ENCODE data around the gene CDH26. TPM values are rescaled to one million over a fixed set of nuclear protein-coding genes. Genes with fewer than 3 reads are reported as not detected.
A peak's percentile ranks its signal among the peaks of the same experiment; 100 is the strongest.

Gene CDH26
- polyA plus RNA-seq, 1 donor from 2014 or later: not detected

- Mint-ChIP-seq H3K4me3 (no peak overlapping the region), H3K27ac (no peak overlapping the region), H3K27me3 (no peaks in the 10 kb centered on the region), H3K36me3 (peaks cover 4% of the 10 kb centered on the region), H3K4me1 (peaks cover 0 to 6% (median 0%) of the 10 kb centered on the region in 3 donors), H3K9me3 (peaks cover 0 to 8% (median 0%) of the 10 kb centered on the region in 3 donors)
Measured at GRCh38 chr20:59985864-59986263, 27.6 kb downstream of the CDH26 start.

GRCh38 chr20:59987135-59987534 lies 28.9 kb downstream of the CDH26 start:
- Mint-ChIP-seq H3K9me3 (peaks cover 0 to 2% (median 0%) of the 10 kb centered on the region in 3 donors), H3K36me3 (peaks cover 4% of the 10 kb centered on the region), H3K27ac (no peak overlapping the region), H3K27me3 (no peaks in the 10 kb centered on the region), H3K4me3 (no peak overlapping the region), H3K4me1 (peaks cover 0 to 6% (median 0%) of the 10 kb centered on the region in 3 donors)

- Mint-ChIP-seq H3K27me3 (no peaks in the 10 kb centered on the region), H3K9me3 (no peaks in the 10 kb centered on the region), H3K4me1 (peaks cover 0 to 6% (median 0%) of the 10 kb centered on the region in 3 donors), H3K4me3 (no peak overlapping the region), H3K36me3 (peaks cover 3% of the 10 kb centered on the region), H3K27ac (no peak overlapping the region)
Measured at GRCh38 chr20:59988141-59988540, 29.9 kb downstream of the CDH26 start.

- H3K36me3 Mint-ChIP-seq: peaks cover 2% of the 10 kb centered on the region
- peaks cover 2% of the 10 kb centered on the region for H3K27me3 Mint-ChIP-seq
Measured at GRCh38 chr20:59992526-59993084, 34.4 kb downstream of the CDH26 start.

GRCh38 chr20:59993736-59994430 lies 35.7 kb downstream of the CDH26 start:
- no peak overlapping the region for H3K4me3 Mint-ChIP-seq
- peaks cover 2% of the 10 kb centered on the region for H3K27me3 Mint-ChIP-seq
- no peaks in the 10 kb centered on the region for H3K4me1 Mint-ChIP-seq
- H3K9me3 Mint-ChIP-seq: no peaks in the 10 kb centered on the region
- H3K27ac Mint-ChIP-seq: no peak overlapping the region
- H3K36me3 Mint-ChIP-seq: peaks cover 7% of the 10 kb centered on the region

More at GRCh38 chr20:59992526-59993084, 34.4 kb downstream of the CDH26 start:
- no peaks in the 10 kb centered on the region for H3K4me1 Mint-ChIP-seq
- no peaks in the 10 kb centered on the region for H3K9me3 Mint-ChIP-seq
- no peak overlapping the region for H3K4me3 Mint-ChIP-seq
- peak overlapping the region in 2 of 3 donors; percentile 13 to 31 for H3K27ac Mint-ChIP-seq

- Mint-ChIP-seq H3K27me3 (peaks cover 2% of the 10 kb centered on the region), H3K36me3 (peaks cover 7% of the 10 kb centered on the region), H3K27ac (no peak overlapping the region)
Measured at GRCh38 chr20:59994697-59995122, 36.5 kb downstream of the CDH26 start.

GRCh38 chr20:59996108-59996507 lies 37.9 kb downstream of the CDH26 start:
- Mint-ChIP-seq H3K36me3 (peaks cover 7% of the 10 kb centered on the region), H3K27ac (no peak overlapping the region), H3K9me3 (no peaks in the 10 kb centered on the region), H3K4me3 (no peak overlapping the region), H3K27me3 (peaks cover 2% of the 10 kb centered on the region), H3K4me1 (no peaks in the 10 kb centered on the region)

More at GRCh38 chr20:59994697-59995122, 36.5 kb downstream of the CDH26 start:
- Mint-ChIP-seq H3K4me3 (no peak overlapping the region), H3K9me3 (no peaks in the 10 kb centered on the region), H3K4me1 (no peaks in the 10 kb centered on the region)

GRCh38 chr20:59997896-59998295 lies 39.7 kb downstream of the CDH26 start:
- H3K9me3 Mint-ChIP-seq: no peaks in the 10 kb centered on the region
- H3K27ac Mint-ChIP-seq: no peak overlapping the region
- peaks cover 11% of the 10 kb centered on the region for H3K36me3 Mint-ChIP-seq
- no peaks in the 10 kb centered on the region for H3K4me1 Mint-ChIP-seq
- H3K4me3 Mint-ChIP-seq: no peak overlapping the region
- H3K27me3 Mint-ChIP-seq: peaks cover 2% of the 10 kb centered on the region

- Mint-ChIP-seq H3K36me3 (peaks cover 11% of the 10 kb centered on the region), H3K27me3 (no peaks in the 10 kb centered on the region), H3K4me3 (no peak overlapping the region), H3K4me1 (no peaks in the 10 kb centered on the region), H3K27ac (no peak overlapping the region), H3K9me3 (no peaks in the 10 kb centered on the region)
Measured at GRCh38 chr20:59999502-59999901, 41.3 kb downstream of the CDH26 start.

GRCh38 chr20:60000271-60001042 lies 42.2 kb downstream of the CDH26 start:
- no peak overlapping the region for H3K4me3 Mint-ChIP-seq
- peaks cover 11% of the 10 kb centered on the region for H3K36me3 Mint-ChIP-seq
- no peaks in the 10 kb centered on the region for H3K4me1 Mint-ChIP-seq
- H3K9me3 Mint-ChIP-seq: no peaks in the 10 kb centered on the region
- H3K27me3 Mint-ChIP-seq: no peaks in the 10 kb centered on the region
- H3K27ac Mint-ChIP-seq: no peak overlapping the region

GRCh38 chr20:60001108-60001507 lies 42.9 kb downstream of the CDH26 start:
- no peaks in the 10 kb centered on the region for H3K4me1 Mint-ChIP-seq
- no peaks in the 10 kb centered on the region for H3K27me3 Mint-ChIP-seq
- no peak overlapping the region for H3K27ac Mint-ChIP-seq
- H3K4me3 Mint-ChIP-seq: no peak overlapping the region
- H3K9me3 Mint-ChIP-seq: no peaks in the 10 kb centered on the region
- H3K36me3 Mint-ChIP-seq: peaks cover 16% of the 10 kb centered on the region

- Mint-ChIP-seq H3K27me3 (no peaks in the 10 kb centered on the region), H3K27ac (no peak overlapping the region), H3K4me3 (no peak overlapping the region), H3K9me3 (no peaks in the 10 kb centered on the region), H3K4me1 (peaks cover 0 to 1% (median 0%) of the 10 kb centered on the region in 3 donors), H3K36me3 (peaks cover 12% of the 10 kb centered on the region)
Measured at GRCh38 chr20:60003776-60004175, 45.6 kb downstream of the CDH26 start.

GRCh38 chr20:60006261-60006660 lies 48.0 kb downstream of the CDH26 start:
- H3K4me1 Mint-ChIP-seq: peaks cover 0 to 1% (median 0%) of the 10 kb centered on the region in 3 donors
- H3K36me3 Mint-ChIP-seq: peaks cover 11% of the 10 kb centered on the region
- H3K4me3 Mint-ChIP-seq: no peak overlapping the region
- no peak overlapping the region for H3K27ac Mint-ChIP-seq
- peaks cover 2% of the 10 kb centered on the region for H3K27me3 Mint-ChIP-seq
- no peaks in the 10 kb centered on the region for H3K9me3 Mint-ChIP-seq

- Mint-ChIP-seq H3K4me3 (no peak overlapping the region), H3K27ac (no peak overlapping the region)
Measured at GRCh38 chr20:60007464-60007863, 49.2 kb downstream of the CDH26 start.

GRCh38 chr20:60008130-60008808 lies 50.0 kb downstream of the CDH26 start:
- H3K4me1 Mint-ChIP-seq: peaks cover 0 to 1% (median 0%) of the 10 kb centered on the region in 3 donors
- H3K9me3 Mint-ChIP-seq: no peaks in the 10 kb centered on the region
- H3K27ac Mint-ChIP-seq: no peak overlapping the region
- no peak overlapping the region for H3K4me3 Mint-ChIP-seq
- peaks cover 12% of the 10 kb centered on the region for H3K36me3 Mint-ChIP-seq
- peaks cover 4% of the 10 kb centered on the region for H3K27me3 Mint-ChIP-seq

More at GRCh38 chr20:60007464-60007863, 49.2 kb downstream of the CDH26 start:
- no peaks in the 10 kb centered on the region for H3K9me3 Mint-ChIP-seq
- H3K27me3 Mint-ChIP-seq: peaks cover 4% of the 10 kb centered on the region
- H3K36me3 Mint-ChIP-seq: peaks cover 12% of the 10 kb centered on the region
- peaks cover 0 to 1% (median 0%) of the 10 kb centered on the region in 3 donors for H3K4me1 Mint-ChIP-seq
